Islet of Langerhans (tissue), 1 donor: Measurements from ENCODE around the gene SCGB3A1.

Experiments used
- FAIRE-seq: peaks from one replicate; lab custom pipeline; 2011; peaks lifted over from hg19 to GRCh38; lab: Jason Lieb, UNC

Gene SCGB3A1

GRCh38 chr5:180625125-180625790 lies 34.0 kb upstream of the SCGB3A1 start:
- no peak for FAIRE-seq

GRCh38 chr5:180624587-180624986 lies 33.3 kb upstream of the SCGB3A1 start:
- FAIRE-seq, result no peak

GRCh38 chr5:180623844-180624243 lies 32.5 kb upstream of the SCGB3A1 start:
- FAIRE-seq, result no peak

GRCh38 chr5:180623411-180623834 lies 32.1 kb upstream of the SCGB3A1 start:
- FAIRE-seq, result no peak

- FAIRE-seq, result no peak
Observed at GRCh38 chr5:180622910-180623309, 31.6 kb upstream of the SCGB3A1 start.

GRCh38 chr5:180621311-180621710 lies 30.0 kb upstream of the SCGB3A1 start:
- no peak for FAIRE-seq

GRCh38 chr5:180620014-180620413 lies 28.7 kb upstream of the SCGB3A1 start:
- no peak for FAIRE-seq

- no peak for FAIRE-seq
Observed at GRCh38 chr5:180619563-180619915, 28.2 kb upstream of the SCGB3A1 start.

- FAIRE-seq, result no peak
Observed at GRCh38 chr5:180618829-180619562, 27.7 kb upstream of the SCGB3A1 start.

- FAIRE-seq, result no peak
Observed at GRCh38 chr5:180618487-180618828, 27.2 kb upstream of the SCGB3A1 start.

- FAIRE-seq, result no peak
Observed at GRCh38 chr5:180613814-180614188, 22.5 kb upstream of the SCGB3A1 start.

GRCh38 chr5:180613188-180613813 lies 22.0 kb upstream of the SCGB3A1 start:
- FAIRE-seq, result no peak

- no peak for FAIRE-seq
Observed at GRCh38 chr5:180612683-180613082, 21.4 kb upstream of the SCGB3A1 start.

- FAIRE-seq, result no peak
Observed at GRCh38 chr5:180611140-180611850, 20.0 kb upstream of the SCGB3A1 start.

- no peak for FAIRE-seq
Observed at GRCh38 chr5:180609817-180610550, 18.7 kb upstream of the SCGB3A1 start.

GRCh38 chr5:180609386-180609785 lies 18.1 kb upstream of the SCGB3A1 start:
- no peak for FAIRE-seq

GRCh38 chr5:180608572-180609310 lies 17.4 kb upstream of the SCGB3A1 start:
- FAIRE-seq, result no peak

- no peak for FAIRE-seq
Observed at GRCh38 chr5:180607861-180608571, 16.7 kb upstream of the SCGB3A1 start.

GRCh38 chr5:180606215-180606785 lies 15.0 kb upstream of the SCGB3A1 start:
- FAIRE-seq, result no peak

- FAIRE-seq, result no peak
Observed at GRCh38 chr5:180605554-180606214, 14.4 kb upstream of the SCGB3A1 start.
